Measurements from ENCODE around the gene CHRM1. TPM values are rescaled to one million over a fixed set of nuclear protein-coding genes. Genes with fewer than 3 reads are reported as not detected.
"Not testable (repeated sequence)": the region's sequence is repeated elsewhere in the genome, so short reads cannot be mapped to it uniquely, and the experiment has no call there.

Gene CHRM1
- total RNA-seq, 2 experiments from 2014 or later, result not detected

GRCh38 chr11:62882788-62883501 is 38.2 kb downstream of the CHRM1 start:
- ChIA-PET POLR2A (interaction anchor here (0.6 to 8.4 kb wide), 7 partner anchors 16 to 1898 kb away, joined by 3 to 170 read pairs (median 5); partner anchors contain the start of genes TMEM179B and WDR74), CTCF (interaction anchor here (1.2 to 2.9 kb wide), 4 partner anchors 22 to 96 kb away, joined by 3 to 25 read pairs (median 11); no protein-coding TSS in a partner anchor)

- POLR2A ChIA-PET, result interaction anchor here (0.6 to 8.4 kb wide), 7 partner anchors 17 to 1897 kb away, joined by 3 to 170 read pairs (median 6); partner anchors contain the start of gene WDR74
- CTCF ChIA-PET, result interaction anchor here (0.6 to 2.9 kb wide), 7 partner anchors 8 to 141 kb away, joined by 3 to 25 read pairs (median 4); no protein-coding TSS in a partner anchor
These were observed 38.8 kb downstream of the CHRM1 start for GRCh38 chr11:62882431-62882749.

GRCh38 chr11:62881579-62882430 is 39.4 kb downstream of the CHRM1 start:
- ChIA-PET POLR2A (interaction anchor here (0.7 to 8.4 kb wide), 17 partner anchors 8 to 308 kb away, joined by 3 to 170 read pairs (median 7); partner anchors contain the start of genes C11orf98, CSKMT, EEF1G and LBHD1), CTCF (interaction anchor here (0.6 to 2.9 kb wide), 14 partner anchors 8 to 142 kb away, joined by 3 to 25 read pairs (median 4); partner anchors contain the start of genes STX5 and TAF6L)

GRCh38 chr11:62880803-62881578 is 40.2 kb downstream of the CHRM1 start, which contains the start of gene SLC3A2:
SLC3A2 (plus strand) TSS chr11:62880896; CDS start chr11:62881024, 128 bp downstream.
- POLR2A ChIA-PET, result interaction anchor here (0.6 to 8.4 kb wide), 18 partner anchors 9 to 307 kb away, joined by 3 to 170 read pairs (median 6); partner anchors contain the start of genes C11orf98, CSKMT, EEF1G and LBHD1
- CTCF ChIA-PET, result interaction anchor here (0.6 to 2.9 kb wide), 14 partner anchors 12 to 143 kb away, joined by 3 to 25 read pairs (median 3); partner anchors contain the start of genes NXF1, STX5 and TAF6L

GRCh38 chr11:62880231-62880802 is 40.8 kb downstream of the CHRM1 start:
- ChIA-PET CTCF (interaction anchor here (0.6 to 2.6 kb wide), 8 partner anchors 17 to 109 kb away, joined by 3 to 25 read pairs (median 4); partner anchors contain the start of genes NXF1, STX5 and TAF6L), POLR2A (interaction anchor here (0.6 to 8.4 kb wide), 9 partner anchors 15 to 177 kb away, joined by 3 to 170 read pairs (median 9); partner anchors contain the start of genes NXF1, STX5, TEX54 and WDR74)

- CTCF ChIA-PET, result interaction anchor here (0.9 to 1.0 kb wide), 2 partner anchors 18 to 45 kb away, joined by 4 read pairs; no protein-coding TSS in a partner anchor
- POLR2A ChIA-PET, result interaction anchor here (1.3 kb wide), 1 partner anchor 23 kb away, joined by 5 read pairs; no protein-coding TSS in a partner anchor
These were observed 41.8 kb downstream of the CHRM1 start for GRCh38 chr11:62879235-62879978.

- POLR2A ChIA-PET, result no interaction called here
These were observed 44.5 kb downstream of the CHRM1 start for GRCh38 chr11:62876712-62877111.

GRCh38 chr11:62875698-62876478 is 45.3 kb downstream of the CHRM1 start:
- CTCF ChIA-PET, result interaction anchor here (1.0 kb wide), 1 partner anchor 89 kb away, joined by 3 read pairs; no protein-coding TSS in a partner anchor
- POLR2A ChIA-PET, result no interaction called here

More at GRCh38 chr11:62876712-62877111, 44.5 kb downstream of the CHRM1 start:
- CTCF ChIA-PET, result no interaction called here

GRCh38 chr11:62874851-62875250 is 46.3 kb downstream of the CHRM1 start:
- POLR2A ChIA-PET, result interaction anchor here (0.7 kb wide), 1 partner anchor 85 kb away, joined by 3 read pairs; no protein-coding TSS in a partner anchor
- CTCF ChIA-PET, result interaction anchor here (1.0 kb wide), 1 partner anchor 88 kb away, joined by 3 read pairs; no protein-coding TSS in a partner anchor

GRCh38 chr11:62865635-62866034 is 55.5 kb downstream of the CHRM1 start:
- POLR2A ChIA-PET, result interaction anchor here (0.6 to 1.2 kb wide), 3 partner anchors 16 to 93 kb away, joined by 3 to 18 read pairs (median 5); partner anchors contain the start of gene SLC3A2
- CTCF ChIA-PET, result interaction anchor here (0.6 to 1.3 kb wide), 5 partner anchors 9 to 1902 kb away, joined by 3 to 5 read pairs (median 3); partner anchors contain the start of gene TMEM179B

- ChIA-PET CTCF (interaction anchor here (0.7 to 3.8 kb wide), 6 partner anchors 9 to 77 kb away, joined by 3 to 27 read pairs (median 3); partner anchors contain the start of genes SLC3A2 and TMEM179B), POLR2A (interaction anchor here (1.1 kb wide), 1 partner anchor 77 kb away, joined by 3 read pairs; no protein-coding TSS in a partner anchor)
These were observed 57.4 kb downstream of the CHRM1 start for GRCh38 chr11:62863687-62864335.

- POLR2A ChIA-PET, result interaction anchor here (0.6 to 2.0 kb wide), 7 partner anchors 8 to 1710 kb away, joined by 3 to 8 read pairs (median 6); partner anchors contain the start of genes STX5 and TEX54
- CTCF ChIA-PET, result interaction anchor here (0.6 to 3.8 kb wide), 10 partner anchors 11 to 239 kb away, joined by 3 to 27 read pairs (median 3); partner anchors contain the start of genes TMEM179B and ZBTB3
These were observed 59.5 kb downstream of the CHRM1 start for GRCh38 chr11:62861564-62862192.

GRCh38 chr11:62860835-62861563 is 60.2 kb downstream of the CHRM1 start:
- CTCF ChIA-PET, result interaction anchor here (0.6 to 3.8 kb wide), 6 partner anchors 11 to 89 kb away, joined by 3 to 27 read pairs (median 4); partner anchors contain the start of gene TMEM179B
- POLR2A ChIA-PET, result interaction anchor here (0.6 to 2.0 kb wide), 3 partner anchors 20 to 1709 kb away, joined by 4 to 7 read pairs (median 6); partner anchors contain the start of genes STX5 and TEX54

GRCh38 chr11:62859281-62859703 is 61.9 kb downstream of the CHRM1 start:
- POLR2A ChIA-PET, result not testable (repeated sequence)
- CTCF ChIA-PET, result interaction anchor here (0.5 kb wide), 1 partner anchor 155 kb away, joined by 3 read pairs; no protein-coding TSS in a partner anchor

Data from activated CD8-positive, alpha-beta memory T cell treated with anti-CD3 and anti-CD28 coated beads for 36 hours (primary cell).